ENCODE measurements around the gene VWC2L. TPM values are rescaled to one million over a fixed set of nuclear protein-coding genes. Genes with fewer than 3 reads are reported as not detected.

VWC2L gene
- total RNA-seq, 1 donor from 2014 or later, result not detected

GRCh38 chr2:214504599-214505376 is 93.9 kb downstream of the VWC2L start:
- H3K36me3 ChIP-seq (ENCODE audit: control insufficient read depth, insufficient read depth, low read length), result no peaks in the 10 kb centered on the region
- no peak for DNase-seq (ENCODE audit: low read depth)
- TF ChIP-seq CTCF (IDR thresholded peaks at IDR 0.05; ENCODE audit: insufficient read depth, low read length, poor library complexity, severe bottlenecking), result no peak
- H3K4me3 ChIP-seq (ENCODE audit: low read depth, low read length), result no peak overlapping the region
- no peaks in the 10 kb centered on the region for H3K27me3 ChIP-seq (ENCODE audit: control insufficient read depth, insufficient read depth, low read length)

GRCh38 chr2:214507032-214507431 is 96.2 kb downstream of the VWC2L start:
- Histone ChIP-seq H3K4me3 (ENCODE audit: low read depth, low read length) (no peak overlapping the region), H3K36me3 (ENCODE audit: control insufficient read depth, insufficient read depth, low read length) (no peaks in the 10 kb centered on the region), H3K27me3 (ENCODE audit: control insufficient read depth, insufficient read depth, low read length) (no peaks in the 10 kb centered on the region)
- TF ChIP-seq CTCF (IDR thresholded peaks at IDR 0.05; ENCODE audit: insufficient read depth, low read length, poor library complexity, severe bottlenecking), result no peak
- no peak for DNase-seq (ENCODE audit: low read depth)

GRCh38 chr2:214514704-214515103 is 103.8 kb downstream of the VWC2L start:
- Histone ChIP-seq H3K27me3 (ENCODE audit: control insufficient read depth, insufficient read depth, low read length) (no peaks in the 10 kb centered on the region), H3K4me3 (ENCODE audit: low read depth, low read length) (no peak overlapping the region), H3K36me3 (ENCODE audit: control insufficient read depth, insufficient read depth, low read length) (no peaks in the 10 kb centered on the region)
- no peak for DNase-seq (ENCODE audit: low read depth)
- no peak for TF ChIP-seq CTCF (IDR thresholded peaks at IDR 0.05; ENCODE audit: insufficient read depth, low read length, poor library complexity, severe bottlenecking)

GRCh38 chr2:214515111-214515510 is 104.3 kb downstream of the VWC2L start:
- Histone ChIP-seq H3K36me3 (ENCODE audit: control insufficient read depth, insufficient read depth, low read length) (no peaks in the 10 kb centered on the region), H3K4me3 (ENCODE audit: low read depth, low read length) (no peak overlapping the region), H3K27me3 (ENCODE audit: control insufficient read depth, insufficient read depth, low read length) (no peaks in the 10 kb centered on the region)
- TF ChIP-seq CTCF (IDR thresholded peaks at IDR 0.05; ENCODE audit: insufficient read depth, low read length, poor library complexity, severe bottlenecking), result no peak
- DNase-seq (ENCODE audit: low read depth), result no peak

GRCh38 chr2:214519258-214519818 is 108.5 kb downstream of the VWC2L start:
- TF ChIP-seq CTCF (IDR thresholded peaks at IDR 0.05; ENCODE audit: insufficient read depth, low read length, poor library complexity, severe bottlenecking), result no peak
- DNase-seq (ENCODE audit: low read depth), result no peak
- Histone ChIP-seq H3K36me3 (ENCODE audit: control insufficient read depth, insufficient read depth, low read length) (no peaks in the 10 kb centered on the region), H3K27me3 (ENCODE audit: control insufficient read depth, insufficient read depth, low read length) (no peaks in the 10 kb centered on the region), H3K4me3 (ENCODE audit: low read depth, low read length) (no peak overlapping the region)
